GM23248 (cell line): ENCODE measurements around the gene GSTO2. TPM values are rescaled to one million over a fixed set of nuclear protein-coding genes. Genes with fewer than 3 reads are reported as not detected.

Experiments
- DNase-seq: peaks from one replicate; pipeline ENCODE4 v3.0.0-alpha.2; 2015
- H2AFZ ChIP-seq: fragments of 200-600 bp; sonication (generic); 2 replicates; pipeline ENCODE4 v1.6.1; 2016; ENCODE audit warnings: antibody characterized with exemption
- H3F3A ChIP-seq: fragments of 200-600 bp; sonication (generic); 2 replicates; pipeline ENCODE4 v1.6.1; 2016; ENCODE audit warnings: mild to moderate bottlenecking, antibody characterized with exemption, mixed run types; ENCODE audit not compliant: insufficient read depth
- H3K27ac ChIP-seq: fragments of 200-600 bp; sonication (generic); 2 replicates; pipeline ENCODE4 v1.5.1; 2016; ENCODE audit warnings: mild to moderate bottlenecking
- H3K27me3 ChIP-seq: fragments of 200-600 bp; sonication (generic); replicated peaks from 2 replicates; pipeline ENCODE4 v1.6.1; 2016; ENCODE audit warnings: mild to moderate bottlenecking; ENCODE audit not compliant: insufficient read depth
- H3K36me3 ChIP-seq: fragments of 200-600 bp; sonication (generic); 2 replicates; pipeline ENCODE4 v1.6.1; 2016; ENCODE audit warnings: low read depth, mild to moderate bottlenecking
- H3K4me1 ChIP-seq: fragments of 200-600 bp; sonication (generic); 2 replicates; pipeline ENCODE4 v1.6.1; 2016; ENCODE audit warnings: mild to moderate bottlenecking; ENCODE audit not compliant: insufficient read depth
- H3K4me2 ChIP-seq: fragments of 200-600 bp; sonication (generic); one replicate; pipeline ENCODE4 v1.6.1; 2016; ENCODE audit warnings: mild to moderate bottlenecking; ENCODE audit not compliant: unreplicated experiment
- H3K4me3 ChIP-seq: fragments of 200-600 bp; sonication (generic); 2 replicates; pipeline ENCODE4 v1.5.1; 2016; ENCODE audit warnings: mild to moderate bottlenecking
- H3K79me2 ChIP-seq: fragments of 200-600 bp; sonication (generic); 2 replicates; pipeline ENCODE4 v1.6.1; 2016; ENCODE audit warnings: mild to moderate bottlenecking; ENCODE audit not compliant: insufficient read depth
- H3K9ac ChIP-seq: fragments of 200-600 bp; sonication (generic); 2 replicates; pipeline ENCODE4 v1.6.1; 2016; ENCODE audit warnings: mild to moderate bottlenecking
- H3K9me2 ChIP-seq: fragments of 200-600 bp; sonication (generic); 2 replicates; pipeline ENCODE4 v1.6.1; 2016; ENCODE audit warnings: mixed run types, mild to moderate bottlenecking, moderate library complexity; ENCODE audit not compliant: insufficient read depth
- H3K9me3 ChIP-seq: fragments of 200-600 bp; sonication (generic); one replicate; pipeline ENCODE4 v1.6.1; 2017; ENCODE audit warnings: low read depth
- H4K20me1 ChIP-seq: fragments of 200-600 bp; sonication (generic); 2 replicates; pipeline ENCODE4 v1.6.0; 2016; ENCODE audit not compliant: insufficient read depth
- EZH2 ChIP-seq: fragments of 200-600 bp; sonication (generic); IDR thresholded peaks from 2 replicates; pipeline ENCODE4 v1.6.1; 2018; ENCODE audit warnings: antibody characterized with exemption, mild to moderate bottlenecking; ENCODE audit not compliant: insufficient read depth, poor library complexity, severe bottlenecking
- EZH2phosphoT487 ChIP-seq: fragments of 200-600 bp; sonication (generic); IDR thresholded peaks from 2 replicates; pipeline ENCODE4 v1.6.1; 2018; ENCODE audit warnings: antibody characterized with exemption, moderate library complexity, mild to moderate bottlenecking, low read depth; ENCODE audit not compliant: insufficient read depth
- WGBS, 2 experiments: methylation state at CpG; one replicate each; pipeline ENCODE4 v1.1.6; 2015 to 2017; ENCODE audit warnings: low lambda C conversion rate in 2 of 2, low coverage in 1 of 2; ENCODE audit errors: missing lambda C conversion rate in 2 of 2; 5-methylcytosine and 5-hydroxymethylcytosine counted together
- in situ Hi-C: fragments of 300-500 bp; cut with MboI; formaldehyde crosslinking; loops from 2 replicates; pipeline ENCODE4 v1.15.0; 2020
- microRNA-seq: library from miRNA; unstranded; fragments of <30 nt; microRNA quantifications from one replicate; pipeline ENCODE4, GENCODE V29; 2016; ENCODE audit warnings: borderline number of aligned reads
- polyA plus RNA-seq: library from polyadenylated mRNA; unstranded; fragments of >200 nt; fragmentation: Nextera tagmentation; extraction: Ambion mirVana; gene quantifications from 2 replicates; pipeline ENCODE4 v1.2.1, GENCODE V29; 2016
- small RNA-seq: library from RNA; depleted of rRNA; stranded (forward); fragments of <200 nt; gene quantifications from one replicate; pipeline ENCODE3, GENCODE V24; 2014; ENCODE audit warnings: low read depth, low replicate concordance
- total RNA-seq: library from RNA; depleted of rRNA; stranded (reverse); fragments of >200 nt; shearing (Covaris generic); gene quantifications from 2 replicates; pipeline ENCODE4 v1.2.3, GENCODE V29; 2014; rRNA removed

The GSTO2 gene
- total and polyA plus RNA-seq, 2 experiments from 2014 or later: 1.1 to 2.2 TPM

- Histone ChIP-seq H3K9me3 (no peaks in the 10 kb centered on the region), H3K79me2 (no peaks in the 10 kb centered on the region), H3K9ac (peak overlapping the region; percentile 43; the same call in 1 of the 2 replicates), H3K9me2 (no peaks in the 10 kb centered on the region), H3K27ac (peak overlapping the region; percentile 90), H3K4me1 (peaks cover 29% of the 10 kb centered on the region), H2AFZ (no peak overlapping the region), H3K4me2 (peak overlapping the region; percentile 66), H3K27me3 (no peaks in the 10 kb centered on the region), H4K20me1 (no peaks in the 10 kb centered on the region), H3K4me3 (0 out of 2 replicates have a peak overlapping the region, but pooled peaks have one; percentile 4), H3K36me3 (no peaks in the 10 kb centered on the region), H3F3A (peaks cover 39% of the 10 kb centered on the region)
- no peak for DNase-seq
- in situ Hi-C loops: no loop called here
- 96 to 100% methylated on average over 1 of the region's 1 CpG for WGBS, 2 experiments
- TF ChIP-seq EZH2phosphoT487: no peak
- TF ChIP-seq EZH2: no peak
These were observed 82.9 kb downstream of the GSTO2 start for GRCh38 chr10:104351919-104352318.

- Histone ChIP-seq H3K27ac (0 out of 2 replicates have a peak within 1 kb of the TSS, but pooled peaks have one; percentile 2), H2AFZ (peak within 1 kb of the TSS; percentile 90), H3K27me3 (no peaks in the 10 kb centered on the region), H3K79me2 (no peaks in the 10 kb centered on the region), H3K9ac (peak within 1 kb of the TSS; percentile 60), H3K9me2 (no peaks in the 10 kb centered on the region), H3K36me3 (no peaks in the 10 kb centered on the region), H3K4me1 (peaks cover 29% of the 10 kb centered on the region), H3F3A (peaks cover 39% of the 10 kb centered on the region), H4K20me1 (no peaks in the 10 kb centered on the region), H3K4me2 (peak within 1 kb of the TSS; percentile 90), H3K4me3 (peak within 1 kb of the TSS; percentile 76), H3K9me3 (no peaks in the 10 kb centered on the region)
- in situ Hi-C loops: no loop called here
- 4 to 7% methylated on average over 43 of the region's 43 CpGs for WGBS, 2 experiments
- DNase-seq: peak; percentile 93
- TF ChIP-seq EZH2 (no peak), EZH2phosphoT487 (no peak)
These were observed 84.5 kb downstream of the GSTO2 start, which contains the start of gene CFAP58 for GRCh38 chr10:104353325-104354048. Gene CFAP58, plus strand, starts transcription at chr10:104353833. Its CDS starts 65 bp downstream, at chr10:104353898.

Small RNA genes lying within 50 kb of the gene (microRNA-seq; reads per million reads assigned to microRNA genes)
- gene MIR4482: not detected

Small RNA genes lying within 50 kb of the gene (small RNA-seq; reads per million reads assigned to genes)
- gene MIR4482: not detected

Other genes with a start within 250 kb of the GSTO2 start
- 0.25 TPM in 1 of 2 replicates, not detected in the other for gene COL17A1, start 183.3 kb upstream of the GSTO2 start, total RNA-seq
- 0.30 and 0.51 TPM in 2 replicates for gene COL17A1, start 183.3 kb upstream of the GSTO2 start, polyA plus RNA-seq
- gene SFR1, start 147.0 kb upstream of the GSTO2 start, total RNA-seq: 4.4 and 4.6 TPM in 2 replicates
- 9.1 TPM in 2 replicates for gene SFR1, start 147.0 kb upstream of the GSTO2 start, polyA plus RNA-seq
- not detected in 2 replicates for gene CFAP43, start 36.8 kb upstream of the GSTO2 start, total RNA-seq
- 0.14 and 0.29 TPM in 2 replicates for gene CFAP43, start 36.8 kb upstream of the GSTO2 start, polyA plus RNA-seq
- 143 and 236 TPM in 2 replicates for gene GSTO1, start 14.3 kb upstream of the GSTO2 start, total RNA-seq
- 375 and 387 TPM in 2 replicates for gene GSTO1, start 14.3 kb upstream of the GSTO2 start, polyA plus RNA-seq
- gene ITPRIP, start 69.3 kb downstream of the GSTO2 start, total RNA-seq: 9.6 and 11.3 TPM in 2 replicates
- gene ITPRIP, start 69.3 kb downstream of the GSTO2 start, polyA plus RNA-seq: 24.7 and 27.2 TPM in 2 replicates
- gene CFAP58, start 84.6 kb downstream of the GSTO2 start, total RNA-seq: under 0.01 and 0.22 TPM in 2 replicates
- 0.20 and 0.30 TPM in 2 replicates for gene CFAP58, start 84.6 kb downstream of the GSTO2 start, polyA plus RNA-seq